ENCODE measurements around the gene SHKBP1. TPM values are rescaled to one million over a fixed set of nuclear protein-coding genes. Genes with fewer than 3 reads are reported as not detected.

SHKBP1 gene
- total RNA-seq, 1 experiment from 2014 or later, result 92.9 TPM

GRCh38 chr19:40616941-40617340, 40.3 kb downstream of the SHKBP1 start:
- Histone ChIP-seq H2BK120ac (ENCODE audit: low read depth, low read length, poor library complexity, severe bottlenecking) (no peak overlapping the region), H3K56ac (ENCODE audit: insufficient read length, low read depth, low read length) (no peak overlapping the region), H3K9me3 (ENCODE audit: control insufficient read depth, low read depth, low read length) (no peaks in the 10 kb centered on the region), H3K18ac (ENCODE audit: insufficient read length, low read depth, low read length) (no peak overlapping the region), H3K4me1 (ENCODE audit: insufficient read depth, low read length) (no peaks in the 10 kb centered on the region), H3K4me2 (ENCODE audit: insufficient read depth, insufficient read length, low read length) (no peak overlapping the region), H2BK15ac (ENCODE audit: low read depth, low read length) (no peak overlapping the region), H4K91ac (ENCODE audit: insufficient read length, low read depth, low read length) (no peak overlapping the region), H3K27ac (ENCODE audit: insufficient read length, low read depth, low read length) (no peak overlapping the region), H3K79me1 (ENCODE audit: insufficient read depth, low read depth, low read length, poor library complexity, severe bottlenecking) (no peaks in the 10 kb centered on the region), H2AFZ (ENCODE audit: low read length) (no peak overlapping the region), H2BK12ac (ENCODE audit: insufficient read length, low read depth, low read length) (no peak overlapping the region), H3K23ac (ENCODE audit: insufficient read length, low read depth, low read length) (no peak overlapping the region), H3K4ac (ENCODE audit: low read depth, low read length) (no peak overlapping the region), H3K23me2 (ENCODE audit: insufficient read length, low read depth, low read length, poor library complexity, severe bottlenecking) (peaks cover 13% of the 10 kb centered on the region), H3K27me3 (ENCODE audit: insufficient read depth, low read length) (peaks cover 4% of the 10 kb centered on the region; the same call in 1 of the 2 replicates), H3K9ac (ENCODE audit: extremely low read depth, insufficient read length, low read length) (no peak overlapping the region), H3K14ac (ENCODE audit: insufficient read depth, low read length) (no peak overlapping the region), H4K5ac (ENCODE audit: insufficient read length, low read depth, low read length) (no peak overlapping the region), H2BK20ac (ENCODE audit: low read depth, low read length, poor library complexity, severe bottlenecking) (no peak overlapping the region), H2AK5ac (ENCODE audit: insufficient read length, low read length) (no peak overlapping the region), H4K20me1 (ENCODE audit: control insufficient read depth, insufficient read depth, insufficient read length) (peaks cover 4% of the 10 kb centered on the region), H3T11ph (ENCODE audit: low read length) (no peak overlapping the region), H4K8ac (replicated peaks; ENCODE audit: insufficient read length, low read depth, low read length) (no peak overlapping the region), H2BK5ac (ENCODE audit: insufficient read length, low read length) (no peak overlapping the region), H3K79me2 (ENCODE audit: insufficient read depth, low read length) (no peaks in the 10 kb centered on the region)
- Mint-ChIP-seq H3K4me3 (no peak overlapping the region), H3K9me3 (no peaks in the 10 kb centered on the region; a peak in 1 of 5 replicates), H3K36me3 (ENCODE audit: insufficient read depth in 1 of 3, low read depth in 3 of 3) (peaks cover 24 to 60% (median 47%) of the 10 kb centered on the region in 3 experiments; a peak in 6 of 7 replicates), H3K27me3 (ENCODE audit: low read depth) (peaks cover 10% of the 10 kb centered on the region), H3K27ac (no peak overlapping the region), H3K4me1 (peaks cover 5 to 16% of the 10 kb centered on the region in 2 experiments)
- TF ChIP-seq CTCF (conservative IDR thresholded peaks at IDR 0.05), result no peak
- WGBS (ENCODE audit: extremely low coverage, insufficient read length, low lambda C conversion rate), result no CpG with 5 or more reads among the region's 17 CpGs
- DNase-seq, result no peak
